Colon (tissue), 2 donors: Measurements from ENCODE around the gene USP19.
A peak's percentile ranks its signal among the peaks of the same experiment; 100 is the strongest.

Source experiments
- FAIRE-seq: peaks from 2 replicates; lab custom pipeline; 2012; peaks lifted over from hg19 to GRCh38; lab: Jason Lieb, UNC
- donor health status: control.
- donor health status: control.

The USP19 gene

DNA sequence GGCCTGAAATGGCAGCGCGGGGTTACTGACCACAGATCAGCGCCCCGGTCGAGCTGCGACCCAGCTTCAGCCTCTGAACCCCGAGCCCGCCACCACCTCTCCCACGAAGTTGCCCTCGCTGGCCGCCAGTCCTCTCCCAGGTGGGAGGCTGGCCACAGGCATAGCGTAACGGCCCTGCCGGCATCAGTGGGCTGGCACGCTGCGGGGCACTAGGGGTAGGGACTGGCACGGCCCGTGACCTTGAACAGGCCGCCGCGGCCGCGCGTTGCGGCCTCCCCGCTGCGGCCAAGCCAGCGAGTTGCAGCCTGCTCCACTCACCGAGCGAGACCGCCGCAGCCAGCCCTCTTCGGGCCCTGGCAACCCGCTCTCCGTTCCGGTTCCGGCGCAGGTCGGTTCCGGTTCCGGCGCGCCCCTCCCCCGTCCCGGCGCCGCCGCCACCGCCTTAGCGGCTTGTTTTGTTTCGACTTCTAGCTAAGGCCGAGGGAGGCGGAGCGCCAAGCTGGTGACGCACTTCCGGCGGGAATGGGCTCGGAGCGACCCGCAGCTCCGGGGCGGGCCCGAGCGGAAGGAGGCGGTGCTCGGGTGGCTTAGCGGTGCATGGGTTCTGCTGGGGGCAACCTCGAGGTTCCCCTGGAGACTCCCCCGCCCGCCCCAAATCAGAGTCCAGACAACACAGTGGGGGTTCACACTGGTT is at the start of gene USP19:
Gene USP19 (minus strand): TSS at position 386 of the 694 bp plus-strand sequence. CDS start 1,678 bp downstream, outside the sequence.
- peak; percentile 38 for FAIRE-seq

DNA sequence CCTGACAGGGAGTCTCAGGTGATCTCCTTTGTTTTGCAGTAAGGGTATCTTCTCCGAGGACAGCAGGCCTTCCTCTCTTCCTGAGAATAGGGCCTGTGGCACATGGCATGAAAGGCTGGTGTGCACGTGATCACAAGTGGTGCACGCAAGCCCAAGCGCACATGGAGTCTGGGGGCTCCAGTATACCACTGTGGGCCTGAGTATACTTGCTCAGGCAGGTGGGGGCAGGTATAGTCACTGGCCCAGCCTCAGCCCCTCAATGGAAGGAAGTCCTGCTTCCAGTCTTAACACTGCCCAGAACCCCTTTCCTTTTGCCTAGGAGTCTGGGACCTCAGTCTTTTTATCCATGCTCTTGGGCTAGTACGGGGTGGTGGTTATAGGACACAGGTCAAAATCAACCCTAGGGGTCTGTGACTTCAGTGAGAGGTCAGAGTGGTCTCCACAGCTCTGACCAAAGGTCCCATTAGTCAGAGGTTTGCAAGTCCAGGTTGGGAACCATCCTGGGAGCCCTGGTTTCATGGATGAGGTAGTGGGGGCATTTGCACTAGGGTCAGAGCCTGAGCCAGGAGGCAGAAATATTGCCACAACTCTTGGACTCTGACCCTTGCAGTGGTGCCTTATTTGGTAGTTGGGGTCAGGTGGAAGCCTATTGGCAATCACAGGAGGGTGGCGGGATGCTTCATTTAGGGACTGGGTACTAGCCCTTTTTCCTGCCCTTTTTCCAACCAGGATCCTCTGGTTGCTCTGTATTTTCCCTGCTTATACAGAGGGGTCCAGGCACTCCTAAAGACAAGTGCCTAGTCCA is 46.3 kb upstream of the USP19 start:
- no peak for FAIRE-seq

- FAIRE-seq = no peak
Observed at GRCh38 chr3:49165771-49166751, 45.4 kb upstream of the USP19 start, which contains the start of gene CCDC71. Gene CCDC71, minus strand, starts transcription at chr3:49166331. Its CDS starts 2,123 bp downstream, at chr3:49164208.

GRCh38 chr3:49164983-49165720 is 44.5 kb upstream of the USP19 start:
- FAIRE-seq = no peak

- no peak for FAIRE-seq
Observed at GRCh38 chr3:49163609-49164008, 43.0 kb upstream of the USP19 start.

- no peak for FAIRE-seq
Observed at GRCh38 chr3:49162751-49163419, 42.3 kb upstream of the USP19 start.

- no peak for FAIRE-seq
Observed at GRCh38 chr3:49161808-49162530, 41.3 kb upstream of the USP19 start.

GRCh38 chr3:49161197-49161596 is 40.6 kb upstream of the USP19 start:
- FAIRE-seq = no peak

GRCh38 chr3:49158792-49159191 is 38.2 kb upstream of the USP19 start:
- no peak for FAIRE-seq

DNA sequence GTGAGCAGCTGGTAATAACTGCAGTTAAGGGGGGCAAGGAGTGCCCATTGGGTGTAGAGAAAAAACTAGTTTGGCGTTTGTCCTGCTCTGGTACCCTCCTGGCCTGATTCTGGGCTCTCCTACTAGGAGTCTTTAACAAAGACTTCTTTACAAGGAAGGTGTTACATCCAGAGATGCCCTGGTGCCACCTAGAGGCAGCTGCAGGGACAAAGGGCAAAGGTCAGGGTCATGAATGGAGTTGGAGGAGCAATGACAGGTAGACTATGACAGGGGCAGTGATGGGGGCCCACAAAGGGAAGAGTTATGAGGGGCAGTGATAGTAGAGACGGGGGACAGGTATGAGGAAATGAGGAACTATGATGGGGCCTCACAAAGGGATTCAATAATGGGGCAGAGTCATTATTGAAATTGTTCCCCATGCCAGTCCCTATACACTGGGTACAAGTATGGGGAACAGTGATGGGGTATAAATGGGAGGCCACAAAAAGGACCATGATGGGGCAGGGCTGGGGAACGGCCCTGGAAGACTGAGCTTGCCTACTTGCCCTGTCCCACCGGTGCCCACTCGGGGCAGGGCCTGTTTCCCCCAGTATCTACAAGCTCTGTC is 37.6 kb upstream of the USP19 start:
- no peak for FAIRE-seq

- FAIRE-seq = no peak
Observed at GRCh38 chr3:49157289-49157688, 36.7 kb upstream of the USP19 start.

GRCh38 chr3:49153349-49153912 is 32.8 kb upstream of the USP19 start:
- FAIRE-seq = no peak

- no peak for FAIRE-seq
Observed at GRCh38 chr3:49151610-49152009, 31.0 kb upstream of the USP19 start.

- FAIRE-seq = no peak
Observed at GRCh38 chr3:49148159-49148558, 27.5 kb upstream of the USP19 start.

DNA sequence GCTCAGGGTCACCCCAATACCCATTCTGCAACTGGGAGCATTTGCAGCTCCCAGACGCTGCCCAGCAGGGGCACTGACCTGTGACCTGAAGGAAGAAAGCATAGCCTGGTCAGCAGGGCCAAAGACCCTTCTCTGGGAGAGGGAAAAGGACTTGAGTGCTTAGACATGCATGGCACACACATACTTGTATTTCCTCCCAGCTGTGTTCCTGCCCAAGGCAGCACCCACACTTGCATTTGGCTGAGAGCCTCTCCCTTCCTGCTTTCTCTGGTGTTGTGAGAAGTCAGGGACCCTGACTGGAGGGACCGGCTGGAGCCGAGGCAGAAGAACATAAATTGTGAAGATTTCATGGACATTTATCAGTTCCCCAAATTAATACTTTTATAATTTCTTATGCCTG is 19.5 kb upstream of the USP19 start:
- FAIRE-seq = no peak

GRCh38 chr3:49135499-49135898 is 14.9 kb upstream of the USP19 start:
- no peak for FAIRE-seq

GRCh38 chr3:49134471-49135265 is 14.0 kb upstream of the USP19 start:
- no peak for FAIRE-seq

DNA sequence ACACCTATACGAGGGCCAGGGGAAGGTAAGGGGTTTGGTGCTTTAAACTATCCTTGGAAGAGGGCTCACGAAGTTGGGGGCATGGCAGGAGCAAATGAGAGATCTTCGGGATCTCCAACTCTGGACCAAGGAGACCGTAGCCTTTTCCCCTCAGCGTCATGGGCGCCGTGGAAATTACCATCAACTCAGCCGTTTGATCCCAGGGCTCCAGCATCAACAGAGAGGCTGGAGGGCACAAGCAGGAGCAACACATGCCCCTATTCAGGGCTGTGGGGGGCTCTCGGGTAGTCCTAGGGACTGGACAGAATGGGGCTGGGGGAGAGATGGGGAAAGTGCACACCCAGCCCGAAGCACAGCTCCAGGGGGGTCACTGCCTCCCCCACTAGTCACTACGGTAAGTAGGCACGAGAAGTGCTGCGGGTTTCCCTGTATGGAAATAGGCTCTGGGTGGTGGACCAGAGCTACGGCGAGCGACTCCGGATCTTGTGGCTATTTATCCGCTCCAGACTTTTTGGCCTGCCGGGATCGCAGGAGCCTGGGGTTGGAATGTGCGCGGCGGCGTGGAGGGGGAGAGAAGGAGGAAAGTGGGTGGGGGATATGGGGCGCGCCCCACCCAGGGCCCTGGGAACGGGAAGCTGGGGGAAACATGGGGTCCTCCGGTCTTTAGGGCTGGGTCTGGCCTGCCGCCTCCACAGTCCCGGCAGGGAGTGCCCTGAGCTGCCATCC is 12.8 kb upstream of the USP19 start:
- FAIRE-seq = no peak
